HG02938 (cell line): Measurements from ENCODE around the gene MINDY4.

Experiments used
- ATAC-seq: cut with Tn5 transposase; IDR thresholded peaks from one replicate; pipeline ENCODE4 v1.9.1; 2021; ENCODE audit warnings: mild to moderate bottlenecking, moderate library complexity; ENCODE audit not compliant: unreplicated experiment

The MINDY4 gene

GRCh38 chr7:30898411-30898810, 127.2 kb downstream of the MINDY4 start:
- no peak for ATAC-seq

GRCh38 chr7:30899066-30899465, 127.8 kb downstream of the MINDY4 start:
- no peak for ATAC-seq

DNA sequence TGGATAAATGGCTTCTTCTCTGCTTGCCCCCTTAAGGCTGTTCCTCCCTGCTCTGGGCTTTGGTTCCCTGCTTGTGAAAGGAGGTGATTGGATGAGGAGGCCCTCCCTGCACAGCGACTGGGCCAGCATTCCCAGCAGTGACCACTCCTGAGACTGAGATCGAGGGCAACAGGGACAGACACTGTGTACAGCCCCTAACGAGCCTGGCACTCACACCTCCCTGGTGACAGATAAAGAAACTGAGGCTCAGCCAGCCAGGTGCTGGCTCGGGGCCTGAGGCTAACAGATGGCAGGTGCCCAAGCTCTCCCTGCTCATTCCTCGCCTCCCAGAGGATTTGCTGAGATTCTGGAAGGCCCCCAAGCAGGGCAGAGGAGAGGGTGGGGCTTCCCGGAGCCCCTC, 128.4 kb downstream of the MINDY4 start:
- ATAC-seq = no peak

DNA sequence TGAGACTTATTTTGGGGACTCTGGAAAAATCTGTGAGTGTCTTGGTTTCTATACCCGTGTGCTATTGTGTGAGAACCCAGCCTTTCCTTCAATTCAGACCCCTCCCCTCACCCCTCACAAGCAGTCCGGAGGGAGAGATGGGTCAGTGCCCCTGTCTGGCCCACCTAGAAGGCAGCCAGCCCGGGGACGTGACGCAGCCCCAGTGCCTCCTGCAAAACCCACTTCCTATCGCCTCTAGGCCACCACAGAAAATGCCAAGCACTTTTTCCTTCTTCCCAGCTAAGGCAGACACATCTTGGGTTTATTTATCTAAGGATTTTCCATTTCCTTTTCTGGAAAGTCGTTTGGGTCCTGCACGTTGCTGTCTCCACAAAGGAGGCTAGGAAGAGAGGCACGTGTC, 128.8 kb downstream of the MINDY4 start:
- ATAC-seq = no peak

DNA sequence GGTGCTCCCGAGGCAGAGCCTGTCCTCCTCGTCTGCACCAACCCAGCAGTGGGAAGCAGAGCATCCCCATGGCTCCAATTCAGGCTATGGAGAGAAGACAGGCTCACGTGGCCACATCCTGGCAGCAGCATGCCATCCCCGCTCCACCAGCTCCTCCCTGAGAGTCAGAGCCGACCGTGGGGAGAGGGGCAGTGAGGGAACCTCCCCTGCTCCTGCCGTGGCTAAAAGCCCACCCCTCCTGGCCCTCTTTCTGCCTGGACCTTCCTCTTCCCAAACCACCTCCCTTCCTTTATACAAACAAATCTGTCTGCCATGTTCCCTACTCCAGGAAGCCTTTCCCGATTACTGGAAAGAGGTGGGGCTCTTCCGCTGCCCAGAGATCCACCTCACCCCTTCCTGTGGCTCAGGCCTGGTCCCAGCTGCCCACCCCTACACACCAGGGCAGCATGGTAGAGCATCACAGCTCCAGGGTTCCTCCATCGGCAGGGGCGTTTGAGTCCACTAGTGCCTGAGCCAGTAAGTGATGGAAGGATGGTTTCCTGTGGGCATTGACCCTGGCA, 129.7 kb downstream of the MINDY4 start:
- no peak for ATAC-seq

- no peak for ATAC-seq
Observed at GRCh38 chr7:30901856-30902255, 130.6 kb downstream of the MINDY4 start.

- ATAC-seq = no peak
Observed at GRCh38 chr7:30902466-30902865, 131.2 kb downstream of the MINDY4 start.

DNA sequence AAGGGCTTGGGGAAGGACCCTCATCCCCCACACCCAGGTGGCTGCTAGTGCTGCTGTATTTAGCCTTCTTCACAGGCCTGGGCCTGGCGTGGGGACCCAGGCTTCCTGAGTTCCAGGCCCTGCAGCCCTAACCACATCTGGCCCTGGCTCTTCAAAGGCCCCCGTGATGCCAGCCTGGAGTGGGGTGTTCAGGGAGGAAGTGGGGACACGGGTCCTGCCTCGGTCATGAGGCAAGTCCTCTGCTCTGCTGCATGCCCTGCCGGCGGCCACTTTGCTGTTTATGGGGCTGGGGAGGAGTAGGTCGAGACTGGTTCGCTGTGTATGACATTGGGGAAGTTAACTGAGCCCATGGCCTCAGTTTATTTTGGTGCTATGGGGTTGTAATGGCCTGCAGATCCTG, 131.9 kb downstream of the MINDY4 start:
- ATAC-seq = no peak

- ATAC-seq = no peak
Observed at GRCh38 chr7:30904561-30904960, 133.3 kb downstream of the MINDY4 start.

- ATAC-seq = no peak
Observed at GRCh38 chr7:30905078-30906012, 134.1 kb downstream of the MINDY4 start.

DNA sequence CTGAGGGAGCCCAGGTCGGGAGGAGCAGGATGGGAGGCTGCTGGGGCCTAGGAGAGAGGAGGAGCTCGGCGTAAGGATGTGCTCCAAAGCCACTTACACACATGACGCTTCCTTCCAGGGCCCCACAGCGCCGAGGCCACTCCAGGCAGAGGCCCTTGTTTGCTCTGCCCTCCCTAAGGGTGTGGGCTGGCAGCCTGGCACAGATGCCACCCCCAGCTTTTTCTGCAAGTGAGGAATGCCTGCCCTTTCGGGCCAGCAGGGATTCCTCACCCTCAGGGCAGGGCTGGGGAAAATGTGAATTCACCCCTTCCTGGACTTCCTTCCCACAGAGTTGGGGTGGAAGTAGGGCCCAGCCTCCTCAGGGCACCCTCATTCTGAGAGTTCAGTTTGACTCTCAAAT, 134.8 kb downstream of the MINDY4 start:
- ATAC-seq = no peak

- ATAC-seq = no peak
Observed at GRCh38 chr7:30906515-30907240, 135.5 kb downstream of the MINDY4 start.

DNA sequence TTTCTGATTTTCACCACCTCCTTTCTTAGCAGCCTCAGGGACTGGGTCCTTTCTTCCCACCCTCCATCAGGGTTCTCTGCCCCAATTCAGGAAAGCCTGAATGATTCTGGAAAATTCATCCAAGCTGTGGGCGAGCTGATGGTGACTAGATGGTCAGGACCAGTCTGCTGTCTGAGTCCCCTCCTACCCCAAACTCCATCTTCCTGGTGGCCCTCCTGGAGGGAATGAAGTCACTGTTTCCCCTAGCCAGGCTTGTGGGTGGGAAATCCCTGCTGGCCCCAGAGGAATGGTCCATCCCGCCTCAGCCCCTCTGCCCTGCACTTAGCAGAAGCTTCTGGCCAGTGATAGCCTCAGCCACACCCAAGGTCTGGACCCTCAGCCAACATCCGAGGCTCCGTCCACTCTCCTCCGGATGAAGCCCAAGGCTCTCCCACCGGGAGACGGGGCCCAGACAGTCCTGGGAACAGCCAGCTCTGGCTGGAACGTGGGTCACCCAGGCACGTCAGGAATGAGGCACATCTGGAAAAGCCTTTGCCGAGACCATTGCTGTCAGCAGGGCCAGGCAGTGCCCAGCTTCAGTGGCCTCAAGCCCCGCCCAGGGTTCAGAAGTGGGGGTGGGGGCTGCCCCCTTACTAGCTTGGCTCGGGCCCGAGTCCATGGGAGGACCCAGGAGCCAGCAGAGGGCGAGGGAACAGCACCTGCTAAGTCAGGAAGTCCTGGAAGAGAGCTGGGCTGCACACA, 136.5 kb downstream of the MINDY4 start:
- no peak for ATAC-seq

DNA sequence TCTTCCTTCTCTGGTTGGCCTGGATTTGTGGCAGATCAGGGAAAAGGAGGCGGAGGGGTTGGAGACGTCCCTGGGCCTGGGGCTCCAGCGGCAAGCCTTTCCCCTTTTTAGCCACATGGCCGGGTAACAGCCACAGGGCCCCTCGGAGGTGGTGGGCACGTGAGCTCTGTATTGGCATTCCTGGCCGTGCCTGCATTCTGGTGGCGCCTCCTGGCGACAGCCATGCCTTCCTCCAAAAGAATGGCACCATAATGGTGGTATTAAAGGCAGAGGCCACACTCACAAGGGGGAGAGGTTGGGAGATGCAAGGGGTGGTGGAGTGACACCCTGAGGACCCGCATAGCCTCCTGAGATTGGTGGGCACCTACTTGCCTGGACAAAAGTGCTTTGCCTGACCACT, 137.5 kb downstream of the MINDY4 start:
- no peak for ATAC-seq

DNA sequence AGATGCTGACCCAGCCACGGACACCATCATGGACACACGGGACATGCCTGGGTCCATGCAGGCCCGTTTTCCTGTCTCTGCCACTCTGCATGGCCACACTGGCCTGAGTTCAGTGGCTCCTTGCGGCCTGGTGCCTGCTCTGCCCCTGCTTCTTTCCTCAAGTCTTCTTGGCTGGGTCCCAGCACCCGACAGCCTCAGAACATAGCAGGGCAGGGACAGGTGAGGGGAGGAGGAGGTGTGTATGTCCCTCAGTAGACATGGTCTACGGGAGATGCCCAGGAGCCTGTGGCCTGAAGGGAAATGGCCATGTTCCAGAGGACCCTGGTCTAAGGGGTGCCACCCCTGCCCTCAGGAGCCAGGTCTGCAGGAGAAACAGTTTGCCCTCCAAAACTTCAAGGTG, 138.2 kb downstream of the MINDY4 start:
- no peak for ATAC-seq

GRCh38 chr7:30910411-30911073, 139.3 kb downstream of the MINDY4 start:
- no peak for ATAC-seq

- no peak for ATAC-seq
Observed at GRCh38 chr7:30911133-30911532, 139.9 kb downstream of the MINDY4 start.

GRCh38 chr7:30911561-30911969, 140.3 kb downstream of the MINDY4 start, which contains the start of gene AQP1:
Gene AQP1, plus strand, starts transcription at chr7:30911853. Its CDS starts 57 bp downstream, at chr7:30911910.
- no peak for ATAC-seq

GRCh38 chr7:30912021-30912730, 141.0 kb downstream of the MINDY4 start:
- ATAC-seq = no peak

GRCh38 chr7:30912731-30912985, 141.4 kb downstream of the MINDY4 start:
- ATAC-seq = no peak
